Measurements from ENCODE around the gene ERVH48-1.
"Not testable (repeated sequence)": the region's sequence is repeated elsewhere in the genome, so short reads cannot be mapped to it uniquely, and the experiment has no call there.

ERVH48-1 gene

DNA sequence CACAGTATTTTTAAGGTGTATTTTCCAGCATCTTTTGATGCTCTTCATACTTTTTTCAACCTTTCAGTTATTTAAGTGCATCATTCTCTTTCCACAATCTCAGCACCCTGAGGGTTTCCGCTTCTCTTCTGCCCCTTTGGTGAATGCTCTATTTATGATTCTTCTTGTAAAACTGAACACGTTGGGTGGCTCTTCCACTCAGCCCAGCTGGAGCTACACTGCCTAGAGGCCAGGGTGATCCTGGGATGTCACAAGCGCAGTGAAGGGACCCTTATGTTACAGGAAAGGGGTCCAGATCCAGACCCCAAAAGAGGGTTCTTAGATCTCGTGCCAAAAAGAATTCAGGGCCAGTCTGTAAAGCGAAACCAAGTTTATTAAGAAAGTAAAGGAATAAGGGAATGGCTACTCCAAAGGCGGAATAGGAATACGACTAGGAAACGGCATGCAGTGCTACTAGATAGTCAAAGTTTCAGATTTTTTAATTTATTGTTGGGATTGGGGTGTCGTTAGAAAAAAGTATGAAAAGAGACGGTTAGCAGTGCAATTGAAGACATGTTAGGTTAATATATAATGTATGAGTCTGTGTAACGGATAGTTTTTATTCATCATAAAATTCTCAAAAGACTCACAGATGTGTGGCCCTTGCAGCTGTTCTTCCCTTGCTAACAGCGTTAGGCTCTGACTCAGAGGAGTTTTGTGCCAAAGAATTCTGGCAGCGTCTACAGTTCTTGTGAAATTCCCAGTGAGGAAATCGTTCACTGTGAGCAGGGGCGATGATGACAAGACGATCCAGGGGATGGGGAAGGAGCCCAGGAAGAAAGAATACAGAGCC lies 14.4 kb upstream of the ERVH48-1 start:
- FAIRE-seq (peak; percentile 87), DNase-seq (ENCODE audit: low spot score) (peak; percentile 74)

DNA sequence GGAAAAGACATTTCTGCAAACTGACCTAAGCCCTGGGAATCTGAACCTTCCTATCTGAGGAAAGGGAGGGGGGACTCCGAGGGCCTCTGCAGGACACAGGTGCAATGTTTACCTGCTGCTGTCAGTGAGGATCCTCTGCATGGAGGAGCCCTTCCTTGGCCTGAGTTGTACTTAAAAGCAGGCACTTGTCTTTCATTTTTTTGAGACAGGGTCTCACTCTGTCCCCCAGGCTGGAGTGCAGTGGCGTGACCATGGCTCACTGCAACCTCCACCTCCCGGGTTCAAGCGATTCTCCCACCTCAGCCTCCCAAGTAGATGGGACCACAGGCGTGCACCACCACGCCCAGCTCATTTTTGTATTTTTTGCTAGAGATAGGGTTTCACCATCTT lies 13.2 kb upstream of the ERVH48-1 start:
- not testable (repeated sequence) for FAIRE-seq; DNase-seq (ENCODE audit: low spot score)

GRCh38 chr21:42937960-42938605 lies 12.7 kb upstream of the ERVH48-1 start:
- no peak for FAIRE-seq
- DNase-seq (ENCODE audit: low spot score) = no peak

DNA sequence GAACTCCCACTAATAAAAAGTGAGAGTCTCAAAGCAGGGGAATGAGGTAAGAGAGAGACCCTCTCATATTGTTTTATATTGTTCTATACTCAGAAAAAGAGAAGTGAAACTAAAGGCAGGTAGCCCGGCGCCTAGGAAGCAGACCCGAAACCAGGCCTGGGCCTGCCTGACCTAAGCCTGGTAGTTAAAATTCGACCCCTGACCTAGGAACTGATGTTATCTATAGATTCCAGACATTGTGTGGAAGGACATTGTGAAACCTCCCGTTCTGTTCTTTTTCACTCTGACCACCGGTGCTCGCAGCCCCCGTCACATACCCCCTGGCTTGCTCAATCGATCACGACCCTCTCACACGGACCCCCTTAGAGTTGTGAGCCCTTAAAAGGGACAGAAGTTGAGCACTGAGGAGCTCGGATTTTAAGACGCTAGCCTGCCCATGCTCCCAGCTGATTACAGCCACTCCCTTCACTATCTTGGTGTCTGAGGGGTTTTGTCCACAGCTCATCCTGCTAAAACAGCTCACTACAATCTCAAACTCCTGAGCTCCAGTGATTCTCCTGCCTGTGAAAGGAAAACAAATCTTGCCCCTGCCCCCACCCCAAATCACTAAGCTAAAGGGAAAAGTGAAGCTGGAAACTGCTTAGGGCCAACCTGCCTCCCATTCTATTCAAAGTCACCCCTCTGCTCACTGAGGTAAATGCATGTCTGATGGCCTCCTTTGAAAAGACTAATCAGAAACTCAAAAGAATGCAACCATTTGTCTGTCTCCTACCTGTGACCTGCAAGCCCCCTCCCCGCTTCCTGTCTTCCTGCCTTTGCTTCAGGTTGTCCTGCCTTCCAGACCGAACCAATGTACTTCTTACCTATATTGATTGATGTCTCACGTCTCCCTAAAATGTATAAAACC lies 11.9 kb upstream of the ERVH48-1 start:
- not testable (repeated sequence) for FAIRE-seq; DNase-seq (ENCODE audit: low spot score)

- not testable (repeated sequence) for FAIRE-seq; DNase-seq (ENCODE audit: low spot score)
These were observed 10.9 kb upstream of the ERVH48-1 start for GRCh38 chr21:42936360-42936759.

DNA sequence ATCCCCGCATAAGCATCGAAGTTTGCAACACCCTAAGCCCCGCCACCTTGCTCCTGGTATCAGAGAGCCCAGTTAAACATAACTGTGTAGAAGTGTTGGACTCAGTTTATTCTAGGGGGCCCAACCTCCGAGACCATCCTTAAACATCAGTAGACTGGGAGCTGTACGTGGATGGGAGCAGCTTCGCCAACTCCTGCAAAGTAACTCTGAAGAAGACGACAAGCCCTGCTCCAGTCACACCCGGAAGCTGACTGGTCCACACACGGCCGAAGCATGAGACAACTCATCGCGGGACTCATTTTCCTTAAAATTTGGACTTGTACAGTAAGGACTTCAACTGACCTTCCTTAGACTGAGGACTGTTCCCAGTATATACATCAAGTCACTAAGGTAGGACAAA lies 8.5 kb upstream of the ERVH48-1 start:
- not testable (repeated sequence) for FAIRE-seq; DNase-seq (ENCODE audit: low spot score)

DNA sequence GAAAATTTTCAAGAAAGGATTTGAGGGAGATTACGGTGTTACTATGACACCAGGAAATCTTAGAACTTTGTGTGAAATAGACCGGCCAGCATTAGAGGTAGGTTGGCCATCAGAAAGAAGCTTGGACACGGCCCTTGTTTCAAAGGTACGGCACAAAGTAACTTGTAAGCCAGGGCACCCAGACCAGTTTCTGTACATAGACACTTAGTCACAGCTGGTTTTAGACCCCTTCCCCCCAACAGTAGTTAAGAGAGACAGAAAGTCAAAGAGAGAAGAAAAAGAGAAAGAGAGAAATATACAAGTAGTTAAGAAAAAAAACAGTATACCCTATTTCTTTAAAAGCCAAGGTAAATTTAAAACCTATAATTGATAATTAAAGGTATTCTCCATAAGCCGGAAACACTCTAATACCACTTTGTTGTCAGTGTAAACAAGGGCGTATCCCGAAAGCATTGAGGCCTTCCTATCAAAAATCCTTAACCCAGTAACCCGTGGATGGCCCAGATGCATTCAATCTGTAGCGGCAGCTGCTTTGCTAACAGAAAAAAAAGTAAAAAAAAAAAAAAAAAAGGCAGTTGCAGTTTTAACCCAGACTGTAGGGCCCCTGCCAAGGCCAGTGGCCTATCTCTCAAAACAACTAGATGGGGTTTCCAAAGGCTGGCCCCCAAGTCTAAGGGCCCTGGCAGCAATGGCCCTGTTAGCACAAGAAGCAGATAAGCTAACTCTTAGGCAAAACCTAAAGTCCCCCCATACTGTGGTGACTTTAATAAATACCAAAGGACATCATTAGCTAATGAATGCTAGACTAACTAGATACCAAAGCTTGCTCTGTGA lies 7.9 kb upstream of the ERVH48-1 start:
- FAIRE-seq; DNase-seq (ENCODE audit: low spot score): not testable (repeated sequence)

DNA sequence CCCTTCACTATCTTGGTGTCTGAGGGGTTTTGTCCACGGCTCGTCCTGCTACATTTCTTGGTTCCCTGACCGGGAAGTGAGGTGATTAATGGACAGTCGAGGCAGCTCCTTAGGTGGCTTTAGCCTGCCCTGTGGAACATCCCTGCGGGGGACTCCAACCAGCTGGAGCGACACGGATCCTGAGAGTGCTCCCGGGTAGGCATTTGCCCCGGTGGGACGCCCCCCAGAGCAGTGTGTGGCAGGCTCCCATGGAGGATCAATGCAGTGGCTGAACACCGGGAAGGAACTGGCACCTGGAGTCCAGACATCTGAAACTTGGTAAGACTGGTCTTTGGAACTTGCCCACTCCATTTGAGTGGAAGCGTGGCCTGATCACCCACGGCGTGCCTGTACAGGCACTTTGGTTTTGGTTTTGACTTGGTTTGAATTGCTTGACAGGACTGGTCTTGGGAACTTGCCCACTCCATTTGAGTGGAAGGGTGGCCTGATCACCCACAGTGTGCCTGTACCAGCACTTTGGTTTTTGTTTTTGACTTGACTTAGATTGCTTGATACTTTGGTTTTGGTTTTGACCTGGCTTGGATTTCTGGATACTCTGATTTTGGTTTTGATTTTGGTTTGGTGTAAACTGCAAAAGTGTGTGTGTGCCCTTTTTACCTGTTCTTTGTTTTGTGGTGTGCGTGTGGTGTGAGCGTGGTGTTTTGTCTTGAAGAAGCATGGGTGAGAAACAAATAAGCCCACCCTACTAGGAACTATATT lies 7.1 kb upstream of the ERVH48-1 start:
- FAIRE-seq; DNase-seq (ENCODE audit: low spot score): not testable (repeated sequence)

GRCh38 chr21:42931560-42932235 lies 6.3 kb upstream of the ERVH48-1 start:
- FAIRE-seq = no peak
- no peak for DNase-seq (ENCODE audit: low spot score)

DNA sequence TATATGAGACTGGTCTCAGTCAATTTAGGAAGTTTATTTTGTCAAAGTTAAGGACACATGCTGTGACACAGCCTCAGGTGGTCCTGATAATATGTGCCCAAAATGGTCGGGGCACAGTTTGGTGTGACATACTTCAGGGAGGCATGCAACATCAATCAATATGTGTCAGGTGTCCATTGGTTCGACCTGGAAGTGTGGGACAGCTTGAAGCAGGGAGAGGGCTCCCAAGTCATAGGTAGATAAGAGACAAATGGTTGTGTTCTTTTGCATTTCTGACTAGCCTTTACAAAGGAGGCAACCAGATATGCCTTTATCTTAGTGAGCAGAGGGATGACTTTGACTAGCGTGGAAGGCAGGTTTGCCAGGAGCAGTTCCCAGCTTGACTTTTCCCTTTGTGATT lies 4.5 kb upstream of the ERVH48-1 start:
- DNase-seq (ENCODE audit: low spot score) = no peak
- FAIRE-seq = no peak

DNA sequence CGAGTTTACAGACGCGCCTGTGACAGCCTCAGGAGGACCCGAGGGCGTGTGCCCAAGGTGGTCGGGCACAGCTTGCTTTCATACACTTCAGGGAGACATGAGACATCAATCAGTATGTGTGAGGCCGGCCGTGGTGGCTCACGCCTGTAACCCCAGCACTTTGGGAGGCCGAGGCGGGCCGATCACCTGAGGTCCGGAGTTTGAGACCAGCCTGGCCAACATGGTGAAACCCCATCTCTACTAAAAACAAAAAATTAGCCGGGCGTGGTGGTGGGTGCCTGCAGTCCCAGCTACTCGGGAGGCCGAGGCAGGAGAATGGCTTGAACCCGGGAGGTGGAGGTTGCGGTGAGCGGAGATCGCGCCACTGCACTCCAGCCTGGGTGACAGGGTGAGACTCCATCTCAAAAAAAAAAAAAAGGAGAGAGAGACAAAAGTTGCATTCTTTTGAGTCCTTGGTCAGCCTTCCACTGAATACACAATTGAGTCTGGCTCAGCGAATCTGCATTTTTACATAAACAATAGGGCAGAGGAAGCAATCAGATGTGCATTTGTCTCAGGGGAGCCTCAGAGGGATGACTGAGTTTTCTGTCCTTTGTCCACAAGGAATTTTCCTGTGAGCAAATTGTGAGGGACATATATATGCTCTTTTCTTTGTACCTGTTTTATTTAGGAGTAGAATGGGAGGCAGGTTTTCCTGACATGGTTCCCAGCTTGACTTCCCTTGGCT lies 2.2 kb upstream of the ERVH48-1 start:
- DNase-seq (ENCODE audit: low spot score); FAIRE-seq: not testable (repeated sequence)

GRCh38 chr21:42924433-42924751 lies 1.0 kb downstream of the ERVH48-1 start:
- no peak for DNase-seq (ENCODE audit: low spot score)
- FAIRE-seq = no peak

DNA sequence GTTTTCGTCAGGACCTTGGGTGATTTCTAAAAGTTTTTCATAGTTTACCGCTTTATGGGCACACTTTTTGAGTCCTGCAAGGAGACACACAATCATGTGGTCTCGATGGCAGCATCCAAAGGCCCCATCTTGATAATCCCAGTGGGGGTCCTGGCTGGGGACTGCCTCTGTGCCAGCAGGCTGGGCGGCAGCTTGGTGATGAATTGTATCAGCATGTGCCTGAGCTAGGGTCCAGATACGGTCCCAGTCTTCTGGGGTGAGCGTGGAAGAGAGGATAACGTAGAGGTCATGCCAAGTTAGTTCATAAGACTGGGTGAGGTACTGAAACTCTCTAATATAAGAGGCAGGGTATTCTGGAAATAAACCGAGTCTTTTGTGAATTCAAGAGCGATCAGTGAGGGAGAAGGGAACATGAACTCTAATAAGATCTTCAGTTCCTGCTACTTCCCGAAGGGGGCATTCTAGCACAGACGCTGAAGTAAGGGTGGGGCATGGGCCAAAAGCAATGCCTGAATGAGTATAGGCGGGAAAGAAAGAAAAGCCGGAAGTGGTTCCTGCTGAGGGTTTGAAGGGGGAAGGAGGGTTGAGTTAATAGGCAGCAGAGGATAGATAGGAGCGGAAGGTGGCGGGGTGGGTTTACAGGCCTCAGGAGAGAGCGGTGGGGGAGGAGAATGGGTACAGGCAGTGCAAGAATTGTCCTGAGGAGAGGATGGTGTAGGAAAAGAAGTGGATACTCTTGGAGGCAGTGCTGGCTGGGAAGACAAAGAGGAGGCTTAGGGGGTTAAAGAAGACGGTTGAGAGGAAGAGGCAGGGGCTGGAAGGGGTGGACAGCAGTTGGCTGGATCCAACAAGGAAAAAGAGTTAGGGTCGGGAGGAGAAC lies 1.6 kb downstream of the ERVH48-1 start:
- DNase-seq (ENCODE audit: low spot score) (peak; percentile 90), FAIRE-seq (peak; percentile 81)

DNA sequence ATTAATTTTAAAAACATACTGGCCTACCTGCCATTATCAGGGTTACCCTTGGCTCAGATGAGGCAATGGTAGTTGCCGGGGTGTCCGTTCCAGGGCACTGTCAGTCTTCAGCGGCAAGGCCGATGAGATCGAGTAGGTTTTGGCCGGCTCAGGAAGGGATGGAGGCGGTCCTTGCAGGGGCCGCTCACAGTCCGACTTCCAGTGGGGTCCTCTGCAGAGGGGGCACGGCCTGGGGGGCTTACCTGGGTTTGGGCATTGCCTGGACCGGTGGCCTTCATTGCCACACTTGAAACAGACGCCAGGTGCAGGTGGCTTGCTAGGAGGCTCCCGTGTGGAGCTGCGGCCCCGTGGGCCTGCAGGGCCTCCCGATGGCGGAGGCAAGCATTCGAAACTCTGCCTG lies 2.5 kb downstream of the ERVH48-1 start:
- FAIRE-seq = no peak
- DNase-seq (ENCODE audit: low spot score) = no peak

GRCh38 chr21:42921927-42922326 lies 3.5 kb downstream of the ERVH48-1 start:
- FAIRE-seq (no peak), DNase-seq (ENCODE audit: low spot score) (no peak)

DNA sequence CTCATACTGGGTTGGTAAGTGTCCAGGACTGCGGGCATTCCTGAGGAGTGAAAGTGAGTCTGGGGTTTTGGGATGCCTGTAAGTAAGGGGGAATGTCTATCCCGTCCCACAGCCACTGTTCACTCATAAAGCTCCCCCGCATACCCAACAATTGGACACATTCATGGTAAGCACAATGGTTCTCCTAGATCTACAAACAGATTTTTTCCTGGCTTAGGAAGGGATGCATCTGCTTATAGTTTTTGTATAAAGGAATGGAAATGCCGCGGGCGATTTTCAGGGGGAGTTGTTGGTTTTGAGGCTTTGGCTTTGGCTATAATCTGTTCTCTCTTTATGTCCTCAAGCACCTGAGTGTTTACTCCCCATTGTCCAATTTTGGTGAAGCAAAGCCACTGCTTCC lies 7.1 kb downstream of the ERVH48-1 start:
- no peak for FAIRE-seq

DNA sequence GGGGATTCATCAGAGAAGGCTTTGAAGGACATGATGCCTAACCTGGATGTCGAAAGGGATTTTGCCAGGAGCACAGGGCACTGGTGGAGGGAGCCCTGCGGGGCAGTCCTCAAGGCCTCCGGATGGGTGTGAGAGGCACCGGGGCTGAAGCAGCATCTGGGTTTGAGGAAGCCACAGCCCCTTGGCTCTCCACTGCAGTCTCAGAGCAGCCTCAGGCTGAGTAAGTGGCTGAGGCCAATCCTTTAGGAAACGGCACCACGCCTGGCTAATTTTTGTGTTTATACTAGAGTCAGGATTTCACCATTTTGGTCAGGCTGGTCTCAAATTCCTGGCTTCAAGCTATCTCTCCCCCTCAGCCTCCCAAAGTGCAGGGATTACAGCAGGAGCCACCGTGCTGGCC lies 12.0 kb downstream of the ERVH48-1 start:
- DNase-seq (ENCODE audit: low spot score) (no peak), FAIRE-seq (no peak)

More for the DNA sequence above, 7.1 kb downstream of the ERVH48-1 start:
- DNase-seq (ENCODE audit: low spot score) = no peak

DNA sequence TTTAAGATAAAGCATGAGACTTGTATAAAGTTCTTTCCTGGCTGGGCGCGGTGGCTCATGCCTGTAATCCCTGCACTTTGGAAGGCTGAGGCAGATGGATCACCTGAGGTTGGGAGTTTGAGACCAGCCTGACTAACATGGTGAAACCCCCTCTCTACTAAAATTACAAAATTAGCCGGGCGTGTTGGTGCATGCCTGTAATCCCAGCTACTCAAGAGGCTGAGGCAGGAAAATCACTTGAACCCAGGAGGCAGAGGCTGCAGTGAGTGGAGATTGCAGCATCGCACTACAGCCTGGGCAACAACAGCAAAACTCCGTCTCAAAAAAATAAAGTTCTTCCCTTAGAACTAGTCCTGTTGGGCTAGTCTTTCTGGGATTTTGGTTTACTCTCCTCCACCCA lies 13.5 kb downstream of the ERVH48-1 start:
- not testable (repeated sequence) for FAIRE-seq

More for the DNA sequence above, 13.5 kb downstream of the ERVH48-1 start:
- DNase-seq (ENCODE audit: low spot score) = not testable (repeated sequence)

All from RCC 7860 (cell line).